Stimulated activated naive CD8-positive, alpha-beta T cell treated with anti-CD3 and anti-CD28 coated beads, Interleukin-15, Interleukin-2, amounts not matched to agents 100 ng/mL and 50 ng/mL, for 24 hours (primary cell): Measurements from ENCODE around the gene NFATC2IP.
"Not testable (repeated sequence)": the region's sequence is repeated elsewhere in the genome, so short reads cannot be mapped to it uniquely, and the experiment has no call there.

ENCODE experiments used
- H3K27ac Mint-ChIP-seq: one replicate; pipeline ENCODE4 v1.8.0; 2021; ENCODE audit warnings: mild to moderate bottlenecking, mixed read lengths
- H3K27me3 Mint-ChIP-seq: one replicate; pipeline ENCODE4 v1.8.0; 2021; ENCODE audit warnings: mixed read lengths
- H3K36me3 Mint-ChIP-seq: one replicate; pipeline ENCODE4 v1.8.0; 2021; ENCODE audit warnings: low read depth, mixed read lengths
- H3K4me1 Mint-ChIP-seq: one replicate; pipeline ENCODE4 v1.8.0; 2021; ENCODE audit warnings: low read depth, mixed read lengths
- H3K4me3 Mint-ChIP-seq: one replicate; pipeline ENCODE4 v1.8.0; 2021; ENCODE audit warnings: mild to moderate bottlenecking, mixed read lengths
- H3K9me3 Mint-ChIP-seq: one replicate; pipeline ENCODE4 v1.8.0; 2021; ENCODE audit warnings: mixed read lengths

NFATC2IP gene

GRCh38 chr16:28974437-28975157, 23.9 kb downstream of the NFATC2IP start, which contains the start of gene SPNS1:
SPNS1 (plus strand) TSS chr16:28974778; CDS start chr16:28975152, 374 bp downstream.
- H3K27ac Mint-ChIP-seq, result peak within 1 kb of the TSS; percentile 95
- peak within 1 kb of the TSS; percentile 96 for H3K4me3 Mint-ChIP-seq
- H3K9me3 Mint-ChIP-seq, result no peaks in the 10 kb centered on the region
- peaks cover 9% of the 10 kb centered on the region for H3K36me3 Mint-ChIP-seq
- H3K27me3 Mint-ChIP-seq, result no peaks in the 10 kb centered on the region
- H3K4me1 Mint-ChIP-seq, result peaks cover 33% of the 10 kb centered on the region

DNA sequence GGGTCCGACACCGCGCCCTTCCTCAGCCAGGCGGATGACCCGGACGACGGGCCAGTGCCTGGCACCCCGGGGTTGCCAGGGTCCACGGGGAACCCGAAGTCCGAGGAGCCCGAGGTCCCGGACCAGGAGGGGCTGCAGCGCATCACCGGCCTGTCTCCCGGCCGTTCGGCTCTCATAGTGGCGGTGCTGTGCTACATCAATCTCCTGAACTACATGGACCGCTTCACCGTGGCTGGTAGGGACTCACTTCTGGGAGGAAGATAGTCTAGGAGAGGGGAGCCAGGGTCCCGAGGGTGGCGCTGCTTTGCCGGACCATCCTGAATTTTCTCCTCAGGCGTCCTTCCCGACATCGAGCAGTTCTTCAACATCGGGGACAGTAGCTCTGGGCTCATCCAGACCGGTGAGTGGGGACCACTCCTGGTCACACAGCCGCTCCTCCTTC, 24.4 kb downstream of the NFATC2IP start:
- Mint-ChIP-seq H3K4me1 (peaks cover 33% of the 10 kb centered on the region), H3K9me3 (no peaks in the 10 kb centered on the region), H3K27ac (peak overlapping the region; percentile 95), H3K36me3 (peaks cover 9% of the 10 kb centered on the region), H3K4me3 (peak overlapping the region; percentile 96), H3K27me3 (no peaks in the 10 kb centered on the region)

GRCh38 chr16:28977703-28978662, 27.2 kb downstream of the NFATC2IP start:
- H3K36me3 Mint-ChIP-seq, result peaks cover 28% of the 10 kb centered on the region
- H3K4me1 Mint-ChIP-seq, result peaks cover 36% of the 10 kb centered on the region
- H3K27ac Mint-ChIP-seq, result no peak overlapping the region
- no peak overlapping the region for H3K4me3 Mint-ChIP-seq
- no peaks in the 10 kb centered on the region for H3K27me3 Mint-ChIP-seq
- H3K9me3 Mint-ChIP-seq, result no peaks in the 10 kb centered on the region

DNA sequence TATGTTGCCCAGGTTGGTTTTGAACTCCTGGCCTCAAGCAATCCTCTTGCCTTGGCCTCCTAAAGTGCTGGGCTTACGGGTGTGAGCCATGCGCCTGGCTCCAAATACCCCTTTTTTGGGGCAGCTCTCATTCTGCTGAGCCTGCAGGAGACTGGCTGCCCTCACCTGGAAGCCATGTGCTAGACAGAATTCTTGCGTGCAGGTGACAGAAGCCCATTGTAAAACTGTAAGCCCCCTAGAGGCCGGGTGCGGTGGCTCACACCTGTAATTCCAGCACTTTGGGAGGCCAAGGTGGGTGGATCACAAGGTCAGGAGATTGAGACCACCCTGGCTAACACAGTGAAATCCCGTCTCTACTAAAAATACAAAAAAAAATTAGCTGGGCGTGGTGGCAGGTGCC, 29.6 kb downstream of the NFATC2IP start:
- H3K27ac Mint-ChIP-seq, result not testable (repeated sequence)

GRCh38 chr16:28980929-28981328, 30.2 kb downstream of the NFATC2IP start:
- Mint-ChIP-seq H3K27ac (no peak overlapping the region), H3K9me3 (no peaks in the 10 kb centered on the region), H3K4me1 (peaks cover 39% of the 10 kb centered on the region), H3K36me3 (peaks cover 42% of the 10 kb centered on the region), H3K4me3 (no peak overlapping the region), H3K27me3 (no peaks in the 10 kb centered on the region)

More for the DNA sequence above, 29.6 kb downstream of the NFATC2IP start:
- not testable (repeated sequence) for H3K4me3 Mint-ChIP-seq, H3K9me3 Mint-ChIP-seq, H3K27me3 Mint-ChIP-seq
- Mint-ChIP-seq H3K4me1 (peaks cover 42% of the 10 kb centered on the region), H3K36me3 (peaks cover 40% of the 10 kb centered on the region)

DNA sequence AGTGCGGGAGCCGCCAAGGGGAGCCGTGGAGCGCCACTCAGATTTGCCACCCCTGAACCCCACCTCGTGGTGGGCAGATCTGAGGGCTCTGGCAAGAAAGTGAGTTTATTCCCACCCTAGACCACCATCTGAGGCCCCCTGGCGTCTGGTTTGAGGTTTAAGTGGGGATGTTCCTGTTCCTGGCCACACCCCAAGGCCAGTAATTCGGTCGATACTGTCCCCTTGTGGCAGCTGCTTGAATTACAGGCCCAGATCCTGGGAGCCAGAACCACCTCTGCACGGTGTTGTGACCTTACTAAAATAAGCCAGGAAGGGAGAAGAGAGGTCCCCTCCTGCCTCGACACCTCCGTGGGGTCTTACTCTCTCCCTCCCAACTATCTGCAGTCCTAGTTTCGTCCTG, 30.8 kb downstream of the NFATC2IP start:
- H3K36me3 Mint-ChIP-seq, result peaks cover 48% of the 10 kb centered on the region
- H3K27me3 Mint-ChIP-seq, result no peaks in the 10 kb centered on the region
- no peak overlapping the region for H3K4me3 Mint-ChIP-seq
- H3K4me1 Mint-ChIP-seq, result peaks cover 33% of the 10 kb centered on the region
- H3K27ac Mint-ChIP-seq, result no peak overlapping the region
- H3K9me3 Mint-ChIP-seq, result no peaks in the 10 kb centered on the region

DNA sequence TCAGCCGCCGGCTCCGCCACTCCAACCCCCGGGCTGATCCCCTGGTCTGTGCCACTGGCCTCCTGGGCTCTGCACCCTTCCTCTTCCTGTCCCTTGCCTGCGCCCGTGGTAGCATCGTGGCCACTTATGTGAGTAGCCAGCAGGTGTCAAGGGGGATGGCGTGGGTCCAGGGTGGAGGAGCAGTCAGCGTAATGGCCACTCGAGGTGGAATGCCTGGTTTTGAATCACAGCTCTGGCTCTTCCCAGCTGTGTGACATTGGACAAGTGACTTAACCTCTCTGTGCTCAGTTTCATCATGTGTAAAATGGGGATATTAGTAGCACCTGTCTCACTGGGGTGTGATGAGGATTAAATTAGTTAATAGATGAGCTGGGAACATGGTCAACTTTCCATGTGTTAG, 31.7 kb downstream of the NFATC2IP start:
- Mint-ChIP-seq H3K4me1 (peaks cover 34% of the 10 kb centered on the region), H3K4me3 (no peak overlapping the region), H3K9me3 (peaks cover 4% of the 10 kb centered on the region), H3K27ac (no peak overlapping the region), H3K27me3 (no peaks in the 10 kb centered on the region), H3K36me3 (peaks cover 55% of the 10 kb centered on the region)

DNA sequence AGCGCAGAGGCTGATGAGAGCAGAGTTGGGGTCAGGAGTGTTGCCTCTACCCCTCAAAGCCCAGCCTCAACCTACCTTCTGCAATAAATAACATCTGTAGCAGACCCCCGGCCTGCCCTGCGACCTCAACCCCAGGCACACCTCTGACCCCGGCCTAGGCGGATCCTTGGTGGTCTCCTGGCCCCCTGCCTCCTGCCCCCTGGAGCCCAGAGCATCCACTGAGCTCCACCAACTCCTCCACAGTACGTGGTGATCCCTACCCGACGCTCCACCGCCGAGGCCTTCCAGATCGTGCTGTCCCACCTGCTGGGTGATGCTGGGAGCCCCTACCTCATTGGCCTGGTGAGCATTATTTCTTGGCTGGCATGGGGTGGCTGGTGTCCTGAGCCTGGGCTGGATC, 32.2 kb downstream of the NFATC2IP start:
- no peak overlapping the region for H3K4me3 Mint-ChIP-seq
- peaks cover 4% of the 10 kb centered on the region for H3K9me3 Mint-ChIP-seq
- H3K27me3 Mint-ChIP-seq, result no peaks in the 10 kb centered on the region
- H3K4me1 Mint-ChIP-seq, result peaks cover 34% of the 10 kb centered on the region
- H3K27ac Mint-ChIP-seq, result peak overlapping the region; percentile 91
- peaks cover 60% of the 10 kb centered on the region for H3K36me3 Mint-ChIP-seq

DNA sequence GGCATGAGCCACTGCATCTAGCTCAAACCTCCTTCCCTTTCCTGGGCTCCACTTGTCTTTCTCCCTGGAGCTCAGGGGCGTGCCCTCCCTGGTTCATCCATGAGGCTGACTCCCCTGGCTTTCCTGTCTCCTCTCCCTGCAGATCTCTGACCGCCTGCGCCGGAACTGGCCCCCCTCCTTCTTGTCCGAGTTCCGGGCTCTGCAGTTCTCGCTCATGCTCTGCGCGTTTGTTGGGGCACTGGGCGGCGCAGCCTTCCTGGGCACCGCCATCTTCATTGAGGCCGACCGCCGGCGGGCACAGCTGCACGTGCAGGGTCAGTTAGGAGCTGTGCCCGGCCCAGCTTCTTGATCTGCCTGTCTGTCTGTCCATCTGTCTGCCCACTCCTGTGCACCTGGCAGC, 32.9 kb downstream of the NFATC2IP start:
- Mint-ChIP-seq H3K9me3 (peaks cover 4% of the 10 kb centered on the region), H3K27ac (peak overlapping the region; percentile 91), H3K27me3 (no peaks in the 10 kb centered on the region), H3K4me3 (peak overlapping the region; percentile 56), H3K4me1 (peaks cover 36% of the 10 kb centered on the region), H3K36me3 (peaks cover 61% of the 10 kb centered on the region)

- Mint-ChIP-seq H3K4me3 (peak overlapping the region; percentile 79), H3K36me3 (peaks cover 64% of the 10 kb centered on the region), H3K4me1 (peaks cover 41% of the 10 kb centered on the region)
Measured at GRCh38 chr16:28984091-28984490, 33.4 kb downstream of the NFATC2IP start.

DNA sequence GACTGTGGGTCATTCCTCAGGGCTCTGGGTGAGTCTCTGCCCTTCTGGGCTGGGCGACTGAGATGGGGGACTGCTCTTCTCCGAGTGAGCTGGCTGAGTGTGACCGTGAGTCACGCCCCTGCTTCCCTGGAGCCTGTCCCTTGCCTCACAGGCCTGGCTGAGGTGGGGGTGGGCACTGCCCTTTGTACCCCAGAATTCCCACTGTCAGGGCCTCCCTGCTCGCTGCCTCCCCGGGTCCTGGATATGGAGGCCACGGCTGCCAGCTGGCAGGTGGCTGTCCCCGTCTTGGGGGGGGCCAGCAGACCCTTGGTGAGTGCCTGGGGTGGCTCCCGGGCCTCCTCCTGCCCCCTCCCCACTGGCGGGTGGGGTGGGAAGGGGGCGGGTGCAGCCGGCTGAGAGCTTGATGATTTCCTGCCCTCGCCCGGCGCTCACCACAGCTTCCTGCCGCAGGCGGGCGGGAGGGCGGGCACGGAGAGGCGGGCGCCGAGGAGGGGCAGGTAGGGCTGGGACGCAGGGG, 33.9 kb downstream of the NFATC2IP start, which contains the start of gene LAT:
LAT (plus strand) TSS at position 434 of the 517 bp plus-strand sequence. CDS start 366 bp downstream, outside the sequence.
- peaks cover 64% of the 10 kb centered on the region for H3K36me3 Mint-ChIP-seq
- peak within 1 kb of the TSS; percentile 90 for H3K4me3 Mint-ChIP-seq
- H3K27ac Mint-ChIP-seq, result peak within 1 kb of the TSS; percentile 96
- H3K27me3 Mint-ChIP-seq, result no peaks in the 10 kb centered on the region
- H3K9me3 Mint-ChIP-seq, result peaks cover 4% of the 10 kb centered on the region
- H3K4me1 Mint-ChIP-seq, result peaks cover 47% of the 10 kb centered on the region

More at GRCh38 chr16:28984091-28984490, 33.4 kb downstream of the NFATC2IP start:
- no peaks in the 10 kb centered on the region for H3K27me3 Mint-ChIP-seq
- H3K9me3 Mint-ChIP-seq, result peaks cover 4% of the 10 kb centered on the region
- peak overlapping the region; percentile 91 for H3K27ac Mint-ChIP-seq

- Mint-ChIP-seq H3K27me3 (no peaks in the 10 kb centered on the region), H3K9me3 (peaks cover 4% of the 10 kb centered on the region), H3K27ac (peak overlapping the region; percentile 96), H3K4me1 (peaks cover 54% of the 10 kb centered on the region), H3K36me3 (peaks cover 69% of the 10 kb centered on the region), H3K4me3 (peak overlapping the region; percentile 90)
Measured at GRCh38 chr16:28985211-28986041, 34.7 kb downstream of the NFATC2IP start.

GRCh38 chr16:28986046-28986445, 35.3 kb downstream of the NFATC2IP start:
- Mint-ChIP-seq H3K4me1 (peaks cover 60% of the 10 kb centered on the region), H3K27me3 (no peaks in the 10 kb centered on the region), H3K4me3 (peak overlapping the region; percentile 90), H3K36me3 (peaks cover 70% of the 10 kb centered on the region), H3K27ac (peak overlapping the region; percentile 96), H3K9me3 (peaks cover 4% of the 10 kb centered on the region)

DNA sequence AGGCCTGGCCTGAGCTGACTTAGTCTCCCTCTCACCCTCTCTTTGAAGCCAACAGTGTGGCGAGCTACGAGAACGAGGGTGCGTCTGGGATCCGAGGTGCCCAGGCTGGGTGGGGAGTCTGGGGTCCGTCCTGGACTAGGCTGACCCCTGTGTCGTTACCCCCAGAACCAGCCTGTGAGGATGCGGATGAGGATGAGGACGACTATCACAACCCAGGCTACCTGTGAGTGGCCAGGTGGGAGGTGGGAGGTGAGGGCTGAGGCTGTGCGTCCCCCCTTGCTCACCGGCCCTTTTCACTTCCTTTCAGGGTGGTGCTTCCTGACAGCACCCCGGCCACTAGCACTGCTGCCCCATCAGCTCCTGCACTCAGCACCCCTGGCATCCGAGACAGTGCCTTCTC, 35.8 kb downstream of the NFATC2IP start:
- Mint-ChIP-seq H3K27me3 (no peaks in the 10 kb centered on the region), H3K27ac (peak overlapping the region; percentile 96), H3K9me3 (peaks cover 4% of the 10 kb centered on the region), H3K4me3 (peak overlapping the region; percentile 90), H3K36me3 (peaks cover 71% of the 10 kb centered on the region), H3K4me1 (peaks cover 65% of the 10 kb centered on the region)
